HepG2 (cell line): Measurements from ENCODE around the gene RAET1E. TPM values are rescaled to one million over a fixed set of nuclear protein-coding genes. Genes with fewer than 3 reads are reported as not detected.

ENCODE experiments used
- ATAC-seq: fragments of 200-7000 bp; cut with Tn5 transposase; 3 replicates; pipeline ENCODE4 v1.9.1; 2020; ENCODE audit warnings: mild to moderate bottlenecking, moderate library complexity
- BruUV-seq: library from RNA; stranded (reverse); fragments of 400-500 nt; replicated peaks from 2 replicates; lab custom pipeline; 2021; lab: Mats Ljungman, UMichigan
- CTCF ChIA-PET: fragments of 300-600 bp; formaldehyde crosslinking; extraction: SDS; loops from one replicate; lab custom pipeline; 2021; ENCODE audit warnings: low total read pairs, inconsistent platforms, low intra/inter-chr PET ratio; lab: Yijun Ruan, JAX
- POLR2A ChIA-PET: fragments of 350-600 bp; sonication (Branson Sonifier 250); formaldehyde crosslinking; loops from one replicate; lab custom pipeline; 2020; ENCODE audit warnings: antibody characterized with exemption, inconsistent platforms; lab: Yijun Ruan, JAX
- DNase-seq: peaks from one replicate; pipeline ENCODE4 v3.0.0-alpha.2; 2015; ENCODE audit warnings: low spot score
- FAIRE-seq: peaks from 3 replicates; lab custom pipeline; 2011; peaks lifted over from hg19 to GRCh38; lab: Jason Lieb, UNC
- H2AFZ ChIP-seq: one replicate; pipeline ENCODE4 v1.6.1; 2011; ENCODE audit warnings: low read length, inconsistent platforms
- H3K27ac ChIP-seq: fragments of 300-600 bp; 3 replicates; pipeline ENCODE4 v1.8.0; 2011; ENCODE audit warnings: mixed run types, mild to moderate bottlenecking, mixed read lengths, low read length, inconsistent platforms; ENCODE audit not compliant: insufficient read depth; ENCODE audit errors: extremely low read length
- H3K27me3 ChIP-seq, 2 experiments: fragments of 200-600 bp in 1 of 2; 2 replicates in 1 of 2; 3 replicates in 1 of 2; pipeline versions ENCODE4 v1.6.0 to v1.8.0; 2011; ENCODE audit warnings: low read length in 2 of 2, mild to moderate bottlenecking in 2 of 2, moderate library complexity in 2 of 2, inconsistent platforms in 1 of 2; ENCODE audit not compliant: insufficient read depth in 2 of 2, control insufficient read depth in 1 of 2
- H3K36me3 ChIP-seq, 2 experiments: fragments of 200-600 bp in 1 of 2; replicated peaks in 1 of 2; 2 replicates in 1 of 2; 3 replicates in 1 of 2; pipeline versions ENCODE4 v1.5.1 to v1.8.0; 2011; ENCODE audit warnings: low read length in 2 of 2, inconsistent platforms in 1 of 2; ENCODE audit not compliant: insufficient read depth in 2 of 2, control insufficient read depth in 1 of 2
- H3K4me1 ChIP-seq: 2 replicates; pipeline ENCODE4 v1.5.1; 2012; ENCODE audit warnings: low read length, inconsistent platforms; ENCODE audit not compliant: insufficient read depth
- H3K4me2 ChIP-seq: 2 replicates; pipeline ENCODE4 v1.6.0; 2011; ENCODE audit warnings: low read depth, low read length, inconsistent platforms
- H3K4me3 ChIP-seq, 3 experiments: fragments of 200-600 bp in 1 of 3; sonication (generic), shearing (Covaris generic) in 1 of 3; replicated peaks in 1 of 3; 2 replicates each; pipeline ENCODE4 v1.5.1; 2011 to 2016; ENCODE audit warnings: low read length in 3 of 3, inconsistent platforms in 2 of 3, low read depth in 2 of 3, mild to moderate bottlenecking in 2 of 3, control low read depth in 1 of 3, mixed read lengths in 1 of 3; ENCODE audit not compliant: insufficient read depth in 1 of 3
- H3K79me2 ChIP-seq: one replicate; pipeline ENCODE4 v1.6.1; 2011; ENCODE audit warnings: low read length, inconsistent platforms; ENCODE audit not compliant: insufficient read depth
- H3K9ac ChIP-seq: 2 replicates; pipeline ENCODE4 v1.6.0; 2011; ENCODE audit warnings: mild to moderate bottlenecking, low read depth, low read length, inconsistent platforms; ENCODE audit not compliant: insufficient read depth
- H3K9me3 ChIP-seq: 2 replicates; pipeline ENCODE4 v1.5.1; 2012; ENCODE audit warnings: mild to moderate bottlenecking, low read length
- H4K20me1 ChIP-seq: 2 replicates; pipeline ENCODE4 v1.6.0; 2011; ENCODE audit warnings: inconsistent platforms, mild to moderate bottlenecking, low read length, moderate library complexity; ENCODE audit not compliant: insufficient read depth
- CEBPZ ChIP-seq: IDR thresholded peaks from 2 replicates; pipeline ENCODE4 v1.6.1; 2012; ENCODE audit warnings: low read length, improper control_type of control experiment
- GRHL1 ChIP-seq: sonication (generic); formaldehyde crosslinking; conservative IDR thresholded peaks from 2 replicates; pipeline ENCODE4 v1.8.0; 2022; ENCODE audit warnings: missing genetic modification reagents
- HNRNPH1 ChIP-seq: fragments of 200-400 bp; formaldehyde crosslinking; optimal IDR thresholded peaks from 2 replicates; pipeline ENCODE3; 2017; ENCODE audit warnings: mild to moderate bottlenecking, low read depth, low read length
- RBM39 ChIP-seq: fragments of 200-400 bp; formaldehyde crosslinking; IDR thresholded peaks from one replicate; pipeline ENCODE4 v1.6.1; 2018; ENCODE audit warnings: antibody characterized with exemption, mild to moderate bottlenecking, low read depth, low read length; ENCODE audit not compliant: poor library complexity, severe bottlenecking
- SIN3B ChIP-seq: fragments of 150-350 bp; IDR thresholded peaks from 2 replicates; pipeline ENCODE4 v1.6.1; 2014; ENCODE audit warnings: low read length
- SKI ChIP-seq: fragments of 450-650 bp; IDR thresholded peaks from one replicate; pipeline ENCODE4 v1.6.1; 2018; ENCODE audit warnings: mild to moderate bottlenecking; ENCODE audit not compliant: partially characterized antibody
- WGBS: methylation state at CpG from one replicate; pipeline ENCODE4 v1.1.6; 2017; ENCODE audit warnings: low lambda C conversion rate; 5-methylcytosine and 5-hydroxymethylcytosine counted together
- in situ Hi-C: cut with HindIII; loops from 2 replicates; pipeline ENCODE4 v1.10.0; 2017; ENCODE audit warnings: low pct_unique_long_range_greater_than_20kb; ENCODE audit not compliant: extremely low pct_ligation_motif_present
- intact Hi-C: fragments of 100-400 bp; cut with micrococcal nuclease; formaldehyde crosslinking; loops from one replicate; pipeline ENCODE4 v1.10.0; 2022; ENCODE audit not compliant: unreplicated experiment
- polyA plus RNA-seq, 8 experiments: library from polyadenylated mRNA; depleted of rRNA in 3 of 8; stranded (reverse) in 7 of 8; unstranded in 1 of 8; fragments of >200 nt; fragmentation: Illumina TruSeq in 4 of 8; extraction: Trizol in 4 of 8; gene quantifications; 2 replicates each; pipeline versions ENCODE4 v1.2.1 to v1.2.3, GENCODE V29; 2011 to 2016; ENCODE audit warnings: low read depth in 4 of 8, missing spikeins in 1 of 8, mixed read lengths in 1 of 8; ENCODE audit not compliant: insufficient read depth in 1 of 8
- total RNA-seq, 5 experiments: library from RNA; depleted of rRNA; stranded (reverse); fragments of >200 nt; fragmentation: Illumina TruSeq; extraction: Trizol; gene quantifications; 2 replicates each; pipeline ENCODE4 v1.2.3, GENCODE V29; 2016; ENCODE audit warnings: low read depth in 1 of 5

Gene RAET1E
- total and polyA plus RNA-seq, 2 of the 13 experiments (the other 11 are each of a cell fraction or from before 2014, with no cell fraction given): not detected

GRCh38 chr6:149856256-149856994 is 41.5 kb downstream of the RAET1E start:
- CTCF ChIA-PET: interaction anchor here (1.4 kb wide), 1 partner anchor 16 kb away, joined by 3 read pairs; no protein-coding TSS in a partner anchor
- POLR2A ChIA-PET: no interaction called here
- no peaks in the 10 kb centered on the region for H3K9me3 ChIP-seq
- peaks cover 64% of the 10 kb centered on the region for H3K4me1 ChIP-seq
- DNase-seq (no peak), FAIRE-seq (no peak), ATAC-seq (no peak)
- H3K36me3 ChIP-seq: peaks cover 0 to 11% of the 10 kb centered on the region in 2 experiments; a peak in 1 of 5 replicates
- 95% methylated on average over 10 of the region's 10 CpGs for WGBS
- no peak overlapping the region for H3K9ac ChIP-seq
- no TSS peak for BruUV-seq
- no peak overlapping the region for H3K4me3 ChIP-seq
- no peak overlapping the region for H3K27ac ChIP-seq
- in situ Hi-C loops (no loop called here), intact Hi-C loops (no loop called here)
- no peak for TF ChIP-seq SIN3B
- no peak for TF ChIP-seq SKI
- no peak for TF ChIP-seq HNRNPH1
- no peak for TF ChIP-seq RBM39
- TF ChIP-seq GRHL1: no peak
- no peak for TF ChIP-seq CEBPZ
- H4K20me1 ChIP-seq: peaks cover 19% of the 10 kb centered on the region; the same call in 1 of the 2 replicates
- no peak overlapping the region for H3K4me2 ChIP-seq
- H3K79me2 ChIP-seq: peaks cover 25% of the 10 kb centered on the region
- no peaks in the 10 kb centered on the region for H3K27me3 ChIP-seq
- H2AFZ ChIP-seq: no peak overlapping the region
